Smooth muscle cell (in vitro differentiated cells): ENCODE measurements around the gene MED25. TPM values are rescaled to one million over a fixed set of nuclear protein-coding genes. Genes with fewer than 3 reads are reported as not detected.

Source experiments
- DNase-seq: peaks from one replicate; lab custom pipeline; 2025; ENCODE audit not compliant: unreplicated experiment; lab: John Stamatoyannopoulos, UW
- H2AFZ ChIP-seq: fragments of 200-600 bp; sonication (generic); 2 replicates; pipeline ENCODE4 v1.6.0; 2016; ENCODE audit warnings: antibody characterized with exemption, low read depth, mild to moderate bottlenecking
- H3F3A ChIP-seq: fragments of 200-600 bp; sonication (generic); 2 replicates; pipeline ENCODE4 v1.6.0; 2017; ENCODE audit warnings: antibody characterized with exemption, low read depth
- H3K27ac ChIP-seq: fragments of 200-600 bp; sonication (generic); 2 replicates; pipeline ENCODE4 v1.5.1; 2016; ENCODE audit warnings: low read depth, mild to moderate bottlenecking
- H3K27me3 ChIP-seq: fragments of 200-600 bp; sonication (generic); 2 replicates; pipeline ENCODE4 v1.6.1; 2016; ENCODE audit warnings: low read depth, mild to moderate bottlenecking
- H3K36me3 ChIP-seq: fragments of 200-600 bp; sonication (generic); 2 replicates; pipeline ENCODE4 v1.5.1; 2016; ENCODE audit warnings: low read depth
- H3K4me1 ChIP-seq: fragments of 200-600 bp; sonication (generic); 2 replicates; pipeline ENCODE4 v1.5.1; 2016; ENCODE audit warnings: low read depth
- H3K4me2 ChIP-seq: fragments of 200-600 bp; sonication (generic); 2 replicates; pipeline ENCODE4 v1.6.0; 2016; ENCODE audit warnings: mild to moderate bottlenecking
- H3K4me3 ChIP-seq: fragments of 200-600 bp; sonication (generic); 2 replicates; pipeline ENCODE4 v1.5.1; 2016; ENCODE audit warnings: mild to moderate bottlenecking
- H3K79me2 ChIP-seq: fragments of 200-600 bp; sonication (generic); 2 replicates; pipeline ENCODE4 v1.6.0; 2016; ENCODE audit warnings: low read depth, mild to moderate bottlenecking
- H3K9ac ChIP-seq: fragments of 200-600 bp; sonication (generic); 2 replicates; pipeline ENCODE4 v1.6.0; 2016; ENCODE audit warnings: low read depth
- H3K9me3 ChIP-seq: fragments of 200-600 bp; sonication (generic); replicated peaks from 2 replicates; pipeline ENCODE4 v1.5.1; 2016; ENCODE audit warnings: low read depth
- H4K20me1 ChIP-seq: fragments of 200-600 bp; sonication (generic); 2 replicates; pipeline ENCODE4 v1.6.0; 2016; ENCODE audit warnings: low read depth
- CTCF ChIP-seq: fragments of 200-600 bp; sonication (generic); IDR thresholded peaks from 2 replicates; pipeline ENCODE4 v1.5.1; 2017; ENCODE audit warnings: borderline replicate concordance, mild to moderate bottlenecking, antibody characterized with exemption; ENCODE audit not compliant: insufficient read depth, poor library complexity, severe bottlenecking
- WGBS: methylation state at CpG from one replicate; pipeline ENCODE4 v1.1.7; 2016; ENCODE audit warnings: low lambda C conversion rate; 5-methylcytosine and 5-hydroxymethylcytosine counted together
- polyA plus RNA-seq: library from polyadenylated mRNA; unstranded; fragments of >200 nt; fragmentation: Nextera tagmentation; extraction: Ambion mirVana; gene quantifications from 2 replicates; pipeline ENCODE4 v1.2.1, GENCODE V29; 2016
- total RNA-seq: library from RNA; depleted of rRNA; stranded (reverse); fragments of >200 nt; gene quantifications from 2 replicates; pipeline ENCODE4 v1.2.3, GENCODE V29; 2014

Gene MED25
- total and polyA plus RNA-seq, 2 experiments from 2014 or later = 20.4 to 34.1 TPM

- Histone ChIP-seq H3K4me3 (no peak overlapping the region), H3K9ac (no peak overlapping the region), H3K4me2 (no peak overlapping the region), H3K79me2 (peaks cover 19% of the 10 kb centered on the region), H3K36me3 (peaks cover 8% of the 10 kb centered on the region), H4K20me1 (peaks cover 53% of the 10 kb centered on the region), H3K27ac (no peak overlapping the region), H3K9me3 (no peaks in the 10 kb centered on the region), H3K4me1 (no peaks in the 10 kb centered on the region), H3F3A (peaks cover 24% of the 10 kb centered on the region), H3K27me3 (no peaks in the 10 kb centered on the region), H2AFZ (no peak overlapping the region)
- WGBS = 97% methylated on average over 17 of the region's 18 CpGs
- no peak for DNase-seq
- TF ChIP-seq CTCF = no peak
Measured at GRCh38 chr19:49782515-49782914, 35.6 kb upstream of the MED25 start.

- Histone ChIP-seq H3K9ac (no peak overlapping the region), H3K27me3 (no peaks in the 10 kb centered on the region), H3K4me2 (peak overlapping the region; percentile 57), H3K9me3 (no peaks in the 10 kb centered on the region), H3K36me3 (peaks cover 8% of the 10 kb centered on the region), H3K4me1 (no peaks in the 10 kb centered on the region), H3K27ac (peak overlapping the region; percentile 71), H2AFZ (no peak overlapping the region), H3K79me2 (peaks cover 3% of the 10 kb centered on the region), H3F3A (peaks cover 24% of the 10 kb centered on the region), H3K4me3 (no peak overlapping the region), H4K20me1 (peaks cover 48% of the 10 kb centered on the region)
- WGBS = 11% methylated on average over 9 of the region's 9 CpGs
- DNase-seq = peak; percentile 8
- no peak for TF ChIP-seq CTCF
Measured at GRCh38 chr19:49786376-49786820, 31.7 kb upstream of the MED25 start.

- peaks cover 8% of the 10 kb centered on the region for H3K36me3 ChIP-seq
- TF ChIP-seq CTCF = no peak
- H3K4me1 ChIP-seq = no peaks in the 10 kb centered on the region
- H3K79me2 ChIP-seq = peaks cover 3% of the 10 kb centered on the region
- H3K4me3 ChIP-seq = no peak overlapping the region
- no peak for DNase-seq
- H3K27ac ChIP-seq = no peak overlapping the region
- peaks cover 24% of the 10 kb centered on the region for H3F3A ChIP-seq
- 85% methylated on average over 5 of the region's 5 CpGs for WGBS
- peaks cover 47% of the 10 kb centered on the region for H4K20me1 ChIP-seq
- H3K9me3 ChIP-seq = no peaks in the 10 kb centered on the region
- H3K9ac ChIP-seq = no peak overlapping the region
- no peaks in the 10 kb centered on the region for H3K27me3 ChIP-seq
- no peak overlapping the region for H3K4me2 ChIP-seq
- no peak overlapping the region for H2AFZ ChIP-seq
Measured at GRCh38 chr19:49787746-49788145, 30.3 kb upstream of the MED25 start.

- 92% methylated on average over 10 of the region's 10 CpGs for WGBS
- Histone ChIP-seq H4K20me1 (peaks cover 47% of the 10 kb centered on the region), H3F3A (peaks cover 19% of the 10 kb centered on the region), H3K9me3 (no peaks in the 10 kb centered on the region), H3K4me3 (no peak overlapping the region), H3K9ac (no peak overlapping the region), H3K27me3 (no peaks in the 10 kb centered on the region), H3K79me2 (peaks cover 3% of the 10 kb centered on the region), H3K4me2 (no peak overlapping the region), H3K36me3 (peaks cover 3% of the 10 kb centered on the region), H2AFZ (no peak overlapping the region), H3K4me1 (no peaks in the 10 kb centered on the region), H3K27ac (no peak overlapping the region)
- TF ChIP-seq CTCF = no peak
- DNase-seq = no peak
Measured at GRCh38 chr19:49788857-49789256, 29.2 kb upstream of the MED25 start.
